IPS-18c (cell line): Measurements from ENCODE around the gene HNRNPL.
"Not testable (repeated sequence)": the region's sequence is repeated elsewhere in the genome, so short reads cannot be mapped to it uniquely, and the experiment has no call there.

Source experiments
- H3K4me3 ChIP-seq: 2 replicates; pipeline ENCODE4 v1.7.0; 2013; ENCODE audit warnings: low read depth, mild to moderate bottlenecking, low read length, moderate library complexity; ENCODE audit not compliant: insufficient read depth
- H3K9me3 ChIP-seq: one replicate; pipeline ENCODE4 v1.6.1; 2013; ENCODE audit warnings: mild to moderate bottlenecking, low read length, moderate library complexity; ENCODE audit not compliant: control insufficient read depth, insufficient read depth

HNRNPL gene

GRCh38 chr19:38816131-38816750, 33.5 kb downstream of the HNRNPL start:
- Histone ChIP-seq H3K9me3 (no peaks in the 10 kb centered on the region), H3K4me3 (no peak overlapping the region)

GRCh38 chr19:38815059-38816001, 34.5 kb downstream of the HNRNPL start:
- Histone ChIP-seq H3K9me3 (no peaks in the 10 kb centered on the region), H3K4me3 (no peak overlapping the region)

- not testable (repeated sequence) for H3K4me3 ChIP-seq, H3K9me3 ChIP-seq
These were observed 35.9 kb downstream of the HNRNPL start for GRCh38 chr19:38813932-38814331.

GRCh38 chr19:38813323-38813722, 36.5 kb downstream of the HNRNPL start:
- Histone ChIP-seq H3K4me3 (no peak overlapping the region), H3K9me3 (no peaks in the 10 kb centered on the region)

- Histone ChIP-seq H3K9me3 (no peaks in the 10 kb centered on the region), H3K4me3 (no peak within 1 kb of the TSS)
These were observed 36.9 kb downstream of the HNRNPL start, which contains the start of gene LGALS4 for GRCh38 chr19:38812841-38813320. TSS of gene LGALS4 (minus strand) at chr19:38812945. CDS start at chr19:38812886, 59 bp downstream.

- H3K4me3 ChIP-seq: no peak overlapping the region
- no peaks in the 10 kb centered on the region for H3K9me3 ChIP-seq
These were observed 37.6 kb downstream of the HNRNPL start for GRCh38 chr19:38812009-38812840.

- Histone ChIP-seq H3K9me3 (no peaks in the 10 kb centered on the region), H3K4me3 (no peak overlapping the region)
These were observed 40.1 kb downstream of the HNRNPL start for GRCh38 chr19:38809592-38810252.

GRCh38 chr19:38808741-38809140, 41.0 kb downstream of the HNRNPL start:
- H3K4me3 ChIP-seq: no peak overlapping the region

GRCh38 chr19:38807374-38808098, 42.2 kb downstream of the HNRNPL start:
- H3K4me3 ChIP-seq, H3K9me3 ChIP-seq: not testable (repeated sequence)

More at GRCh38 chr19:38808741-38809140, 41.0 kb downstream of the HNRNPL start:
- no peaks in the 10 kb centered on the region for H3K9me3 ChIP-seq

GRCh38 chr19:38806371-38806770, 43.4 kb downstream of the HNRNPL start:
- Histone ChIP-seq H3K4me3 (no peak overlapping the region), H3K9me3 (no peaks in the 10 kb centered on the region)

- Histone ChIP-seq H3K9me3 (no peaks in the 10 kb centered on the region), H3K4me3 (no peak overlapping the region)
These were observed 44.6 kb downstream of the HNRNPL start for GRCh38 chr19:38805180-38805579.

- Histone ChIP-seq H3K9me3 (no peaks in the 10 kb centered on the region), H3K4me3 (no peak overlapping the region)
These were observed 46.2 kb downstream of the HNRNPL start for GRCh38 chr19:38803543-38803942.

GRCh38 chr19:38801359-38802095, 48.3 kb downstream of the HNRNPL start:
- H3K9me3 ChIP-seq: no peaks in the 10 kb centered on the region
- no peak overlapping the region for H3K4me3 ChIP-seq

GRCh38 chr19:38800577-38801347, 49.0 kb downstream of the HNRNPL start:
- no peaks in the 10 kb centered on the region for H3K9me3 ChIP-seq
- no peak overlapping the region for H3K4me3 ChIP-seq

GRCh38 chr19:38799104-38799503, 50.7 kb downstream of the HNRNPL start:
- Histone ChIP-seq H3K9me3 (no peaks in the 10 kb centered on the region), H3K4me3 (no peak overlapping the region)
